SK-N-MC (cell line): ENCODE data around the gene CRYL1.

Experiments
- DNase-seq: peaks from one replicate; pipeline ENCODE4 v3.0.0-alpha.2; 2011; ENCODE audit warnings: low read depth, low spot score
- H3K27ac ChIP-seq: fragments of 200-600 bp; sonication (generic); 2 replicates; pipeline ENCODE4 v1.5.1; 2016; ENCODE audit warnings: mixed run types
- H3K36me3 ChIP-seq: fragments of 200-600 bp; sonication (generic); 2 replicates; pipeline ENCODE4 v1.6.1; 2017; ENCODE audit warnings: antibody characterized with exemption, low read length, mixed read lengths; ENCODE audit not compliant: insufficient read depth
- H3K4me3 ChIP-seq: fragments of 200-600 bp; sonication (generic); 2 replicates; pipeline ENCODE4 v1.5.1; 2016
- H3K9ac ChIP-seq: fragments of 200-600 bp; sonication (generic); 2 replicates; pipeline ENCODE4 v1.8.0; 2017; ENCODE audit warnings: mixed run types, mixed read lengths; ENCODE audit not compliant: insufficient read length
- H3K9me3 ChIP-seq: fragments of 200-600 bp; sonication (generic); 2 replicates; pipeline ENCODE4 v1.6.1; 2017; ENCODE audit warnings: low read depth, mild to moderate bottlenecking, antibody characterized with exemption, low read length, moderate library complexity, mixed read lengths
- EZH2 ChIP-seq: fragments of 200-600 bp; sonication (generic); IDR thresholded peaks from one replicate; pipeline ENCODE4 v1.6.1; 2017; ENCODE audit warnings: antibody characterized with exemption
- FOXP2 ChIP-seq: optimal IDR thresholded peaks from 2 replicates; pipeline ENCODE3; 2011; ENCODE audit warnings: mild to moderate bottlenecking, moderate library complexity; ENCODE audit not compliant: insufficient read depth; ENCODE audit errors: extremely low read length, control extremely low read depth
- POLR2AphosphoS5 ChIP-seq: IDR thresholded peaks from 2 replicates; pipeline ENCODE4 v1.6.1; 2012; ENCODE audit warnings: mild to moderate bottlenecking, low read depth, low read length, borderline replicate concordance

Gene CRYL1

GRCh38 chr13:20544201-20544923 lies 18.7 kb upstream of the CRYL1 start:
- Histone ChIP-seq H3K9me3 (no peaks in the 10 kb centered on the region), H3K9ac (no peak overlapping the region), H3K4me3 (no peak overlapping the region), H3K36me3 (no peaks in the 10 kb centered on the region), H3K27ac (no peak overlapping the region)
- no peak for DNase-seq
- TF ChIP-seq EZH2 (no peak), POLR2AphosphoS5 (no peak), FOXP2 (no peak)

GRCh38 chr13:20536992-20537391 lies 11.3 kb upstream of the CRYL1 start:
- Histone ChIP-seq H3K27ac (no peak overlapping the region), H3K9ac (no peak overlapping the region), H3K9me3 (no peaks in the 10 kb centered on the region), H3K36me3 (no peaks in the 10 kb centered on the region), H3K4me3 (no peak overlapping the region)
- TF ChIP-seq FOXP2 (no peak), EZH2 (no peak), POLR2AphosphoS5 (no peak)
- DNase-seq: no peak

- H3K27ac ChIP-seq: no peak overlapping the region
- H3K9me3 ChIP-seq: no peaks in the 10 kb centered on the region
- H3K4me3 ChIP-seq: no peak overlapping the region
- DNase-seq: no peak
- H3K9ac ChIP-seq: no peak overlapping the region
- H3K36me3 ChIP-seq: no peaks in the 10 kb centered on the region
- TF ChIP-seq EZH2: no peak
- no peak for TF ChIP-seq POLR2AphosphoS5
- no peak for TF ChIP-seq FOXP2
Observed at GRCh38 chr13:20534038-20534608, 8.5 kb upstream of the CRYL1 start.

- TF ChIP-seq FOXP2: no peak
- TF ChIP-seq POLR2AphosphoS5: no peak
- TF ChIP-seq EZH2: no peak
- Histone ChIP-seq H3K9me3 (no peaks in the 10 kb centered on the region), H3K36me3 (no peaks in the 10 kb centered on the region), H3K9ac (no peak overlapping the region), H3K4me3 (no peak overlapping the region), H3K27ac (no peak overlapping the region)
- DNase-seq: no peak
Observed at GRCh38 chr13:20528452-20528851, 2.8 kb upstream of the CRYL1 start.

GRCh38 chr13:20526664-20527063 lies 1.0 kb upstream of the CRYL1 start:
- no peak for TF ChIP-seq FOXP2
- TF ChIP-seq EZH2: no peak
- TF ChIP-seq POLR2AphosphoS5: no peak
- no peaks in the 10 kb centered on the region for H3K36me3 ChIP-seq
- H3K9ac ChIP-seq: no peak overlapping the region
- no peaks in the 10 kb centered on the region for H3K9me3 ChIP-seq
- peak overlapping the region; percentile 91 for H3K4me3 ChIP-seq
- H3K27ac ChIP-seq: no peak overlapping the region
- no peak for DNase-seq

GRCh38 chr13:20525144-20525600 lies 485 bp downstream of the CRYL1 start:
- Histone ChIP-seq H3K27ac (no peak overlapping the region), H3K36me3 (no peaks in the 10 kb centered on the region), H3K4me3 (peak overlapping the region; percentile 91), H3K9ac (peak overlapping the region; percentile 80), H3K9me3 (no peaks in the 10 kb centered on the region)
- DNase-seq: no peak
- TF ChIP-seq FOXP2 (no peak), EZH2 (no peak), POLR2AphosphoS5 (no peak)

GRCh38 chr13:20521364-20522115 lies 4.1 kb downstream of the CRYL1 start:
- Histone ChIP-seq H3K9me3 (no peaks in the 10 kb centered on the region), H3K36me3 (no peaks in the 10 kb centered on the region), H3K27ac (peak overlapping the region; percentile 67; the same call in 1 of the 2 replicates), H3K9ac (no peak overlapping the region), H3K4me3 (peak overlapping the region; percentile 14; the same call in 1 of the 2 replicates)
- no peak for TF ChIP-seq POLR2AphosphoS5
- TF ChIP-seq EZH2: no peak
- no peak for TF ChIP-seq FOXP2
- peak; percentile 77 for DNase-seq

- Histone ChIP-seq H3K27ac (no peak overlapping the region), H3K36me3 (no peaks in the 10 kb centered on the region), H3K4me3 (no peak overlapping the region), H3K9ac (no peak overlapping the region), H3K9me3 (no peaks in the 10 kb centered on the region)
- no peak for TF ChIP-seq FOXP2
- no peak for TF ChIP-seq EZH2
- no peak for TF ChIP-seq POLR2AphosphoS5
- DNase-seq: no peak
Observed at GRCh38 chr13:20519875-20520274, 5.8 kb downstream of the CRYL1 start.
